Lung (tissue), 12 donors: ENCODE measurements around the gene ADARB1. TPM values are rescaled to one million over a fixed set of nuclear protein-coding genes. Genes with fewer than 3 reads are reported as not detected.

Experiments used
- ATAC-seq: fragments of 200-7000 bp; cut with Tn5 transposase; one replicate; pipeline ENCODE4 v1.9.1; 2020; ENCODE audit warnings: moderate number of reproducible peaks; ENCODE audit not compliant: insufficient read depth, low FRiP score
- DNase-seq, 3 donors: peaks; one replicate each; pipeline ENCODE4 v3.0.0-alpha.2; 2013 to 2017
- H3K27ac ChIP-seq, 2 donors: one replicate each; pipeline ENCODE4 v1.5.1; 2013; ENCODE audit warnings: mild to moderate bottlenecking in 2 of 2, moderate library complexity in 2 of 2, control low read depth in 1 of 2, inconsistent platforms in 1 of 2, low read depth in 1 of 2, low read length in 1 of 2
- H3K27me3 ChIP-seq, 3 donors: one replicate each; pipeline ENCODE4 v1.5.1; 2013; ENCODE audit warnings: low read length in 2 of 3; ENCODE audit not compliant: control insufficient read depth in 3 of 3, insufficient read depth in 3 of 3
- H3K36me3 ChIP-seq, 4 donors: one replicate each; pipeline ENCODE4 v1.5.1; 2013; ENCODE audit warnings: low read length in 4 of 4, mild to moderate bottlenecking in 1 of 4, moderate library complexity in 1 of 4; ENCODE audit not compliant: control insufficient read depth in 4 of 4, insufficient read depth in 4 of 4
- H3K4me1 ChIP-seq, 5 donors: one replicate each; pipeline ENCODE4 v1.5.1; 2013; ENCODE audit warnings: low read length in 5 of 5, mild to moderate bottlenecking in 2 of 5, moderate library complexity in 1 of 5; ENCODE audit not compliant: control insufficient read depth in 5 of 5, insufficient read depth in 5 of 5
- H3K4me3 ChIP-seq: one replicate; pipeline ENCODE4 v1.5.1; 2013; ENCODE audit warnings: mild to moderate bottlenecking, control low read depth, moderate library complexity
- H3K9ac ChIP-seq, 2 donors: one replicate each; pipeline ENCODE4 v1.5.1; 2013; ENCODE audit warnings: low read length in 2 of 2, control low read depth in 1 of 2; ENCODE audit not compliant: insufficient read depth in 1 of 2
- H3K9me3 ChIP-seq, 4 donors: one replicate each; pipeline ENCODE4 v1.5.1; 2013; ENCODE audit warnings: low read length in 3 of 4, mild to moderate bottlenecking in 1 of 4, moderate library complexity in 1 of 4; ENCODE audit not compliant: control insufficient read depth in 4 of 4, insufficient read depth in 3 of 4
- WGBS, 2 donors: extraction: QIAGEN DNeasy Blood & Tissue Kit; methylation state at CpG; one replicate each; pipeline ENCODE4 v1.1.7; 2013; 5-methylcytosine and 5-hydroxymethylcytosine counted together
- polyA plus RNA-seq, 2 donors: library from polyadenylated mRNA; stranded (reverse); fragments of 200-250 nt; gene quantifications; one replicate each; pipeline ENCODE4 v1.2.1, GENCODE V29; 2013
- total RNA-seq, 2 donors: library from RNA; depleted of rRNA in 1 of 2; stranded (reverse); fragments of >200 nt in 1 of 2; gene quantifications; one replicate each; pipeline ENCODE4 v1.2.1, GENCODE V29; 2014 to 2021
- TF ChIP-seq, protein P1 (sequence below): IDR thresholded peaks from 2 replicates; pipeline ENCODE4 v1.5.1; 2012; ENCODE audit warnings: mild to moderate bottlenecking; ENCODE audit errors: control extremely low read depth, extremely low read depth
- donor health status: control.
- donor health status: control.
- donor health status: Bipolar disorder and iron deficiency.
- donor health status: healthy.
- donor health status: DM: yes; HTN: yes; CAD: no.

The ADARB1 gene
- total and polyA plus RNA-seq, 4 donors: 13.4 to 47.7 (median 32.6) TPM

DNA sequence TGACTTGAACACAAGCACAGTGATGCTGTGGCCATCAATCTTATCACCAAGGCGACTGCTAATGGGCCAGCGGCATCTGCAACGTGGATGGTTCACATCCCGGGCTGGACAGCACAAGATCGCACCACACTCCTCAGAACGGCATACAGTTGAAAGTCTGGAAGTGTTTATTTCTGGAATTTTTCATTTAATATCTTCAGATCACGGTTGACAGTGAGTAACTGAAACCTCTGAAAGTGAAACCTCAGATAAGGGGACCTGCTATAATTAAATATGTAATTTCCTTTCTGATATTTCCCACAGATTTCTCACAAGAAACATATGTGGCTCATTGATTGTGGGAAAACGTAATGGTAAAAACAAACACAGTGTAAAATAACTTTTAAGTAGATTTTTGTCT, 129.6 kb downstream of the ADARB1 start:
- Histone ChIP-seq H3K27me3 (no peaks in the 10 kb centered on the region), H3K9me3 (no peaks in the 10 kb centered on the region), H3K36me3 (peaks cover 0 to 19% (median 6%) of the 10 kb centered on the region in 4 donors), H3K4me3 (no peak overlapping the region), H3K27ac (no peak overlapping the region), H3K4me1 (peaks cover 0 to 17% (median 0%) of the 10 kb centered on the region in 5 donors), H3K9ac (no peak overlapping the region)
- DNase-seq: no peak
- 86 to 91% methylated on average over 8 of the region's 8 CpGs for WGBS, 2 donors
- TF ChIP-seq, protein P1, sequence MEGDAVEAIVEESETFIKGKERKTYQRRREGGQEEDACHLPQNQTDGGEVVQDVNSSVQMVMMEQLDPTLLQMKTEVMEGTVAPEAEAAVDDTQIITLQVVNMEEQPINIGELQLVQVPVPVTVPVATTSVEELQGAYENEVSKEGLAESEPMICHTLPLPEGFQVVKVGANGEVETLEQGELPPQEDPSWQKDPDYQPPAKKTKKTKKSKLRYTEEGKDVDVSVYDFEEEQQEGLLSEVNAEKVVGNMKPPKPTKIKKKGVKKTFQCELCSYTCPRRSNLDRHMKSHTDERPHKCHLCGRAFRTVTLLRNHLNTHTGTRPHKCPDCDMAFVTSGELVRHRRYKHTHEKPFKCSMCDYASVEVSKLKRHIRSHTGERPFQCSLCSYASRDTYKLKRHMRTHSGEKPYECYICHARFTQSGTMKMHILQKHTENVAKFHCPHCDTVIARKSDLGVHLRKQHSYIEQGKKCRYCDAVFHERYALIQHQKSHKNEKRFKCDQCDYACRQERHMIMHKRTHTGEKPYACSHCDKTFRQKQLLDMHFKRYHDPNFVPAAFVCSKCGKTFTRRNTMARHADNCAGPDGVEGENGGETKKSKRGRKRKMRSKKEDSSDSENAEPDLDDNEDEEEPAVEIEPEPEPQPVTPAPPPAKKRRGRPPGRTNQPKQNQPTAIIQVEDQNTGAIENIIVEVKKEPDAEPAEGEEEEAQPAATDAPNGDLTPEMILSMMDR: no peak
- ATAC-seq: no peak

DNA sequence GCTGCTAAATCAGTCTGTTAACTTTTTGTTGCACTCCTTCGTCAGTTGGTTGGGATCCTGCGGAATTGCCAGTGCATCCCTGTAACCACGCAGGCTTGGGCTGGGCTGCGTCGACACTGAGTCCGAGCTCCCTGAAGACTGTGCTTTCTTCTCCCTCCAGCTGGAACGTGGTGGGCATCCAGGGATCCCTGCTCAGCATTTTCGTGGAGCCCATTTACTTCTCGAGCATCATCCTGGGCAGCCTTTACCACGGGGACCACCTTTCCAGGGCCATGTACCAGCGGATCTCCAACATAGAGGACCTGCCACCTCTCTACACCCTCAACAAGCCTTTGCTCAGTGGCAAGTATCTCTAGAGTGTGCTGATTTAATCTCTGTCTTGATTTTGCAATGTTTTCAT, 130.0 kb downstream of the ADARB1 start:
- no peak overlapping the region for H3K9ac ChIP-seq
- no peaks in the 10 kb centered on the region for H3K9me3 ChIP-seq
- no peak overlapping the region for H3K27ac ChIP-seq
- 87 to 95% methylated on average over 11 of the region's 11 CpGs for WGBS, 2 donors
- ATAC-seq (no peak), DNase-seq (no peak)
- H3K4me3 ChIP-seq: no peak overlapping the region
- peaks cover 0 to 21% (median 6%) of the 10 kb centered on the region in 4 donors for H3K36me3 ChIP-seq
- TF ChIP-seq, protein P1: no peak
- no peaks in the 10 kb centered on the region for H3K27me3 ChIP-seq
- peaks cover 0 to 14% (median 0%) of the 10 kb centered on the region in 5 donors for H3K4me1 ChIP-seq

DNA sequence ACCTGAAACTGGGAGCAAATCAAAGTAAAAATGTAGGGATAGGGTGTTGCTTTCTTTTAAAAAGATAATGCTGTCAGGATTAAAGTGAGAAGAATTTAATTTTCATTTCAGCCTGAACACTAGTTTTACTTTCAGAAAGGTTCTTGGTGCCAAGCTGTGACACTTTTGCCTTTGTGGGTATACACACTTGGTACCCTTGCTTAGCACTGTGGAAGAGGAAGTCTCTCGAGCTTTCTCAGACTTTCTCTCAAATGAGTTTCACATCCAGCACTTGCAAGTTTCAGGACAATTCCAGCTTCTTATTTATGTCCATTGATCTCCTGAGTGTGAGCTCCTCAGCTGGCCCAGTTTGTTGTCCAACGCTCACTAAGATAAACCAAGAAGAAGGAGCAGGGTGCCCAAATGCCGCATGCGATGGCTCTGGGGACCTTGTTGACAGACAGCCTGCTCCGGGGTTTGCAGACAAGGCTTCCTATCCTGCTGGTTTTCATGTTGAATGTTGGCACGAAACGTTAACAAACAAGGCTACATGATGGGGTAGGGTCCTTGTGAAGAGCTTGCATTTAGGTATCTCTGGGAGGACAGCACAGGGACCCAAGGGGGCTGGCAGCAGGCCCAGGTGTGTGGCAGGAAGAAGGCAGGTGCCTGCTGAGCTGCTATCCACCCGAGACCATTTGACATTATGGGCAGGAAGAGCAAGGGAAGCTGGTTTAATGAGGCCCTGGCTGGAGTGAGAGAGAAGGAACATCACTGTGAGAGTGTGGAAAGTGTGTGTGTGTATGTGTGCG, 133.7 kb downstream of the ADARB1 start:
- peaks cover 3 to 25% (median 11%) of the 10 kb centered on the region in 4 donors for H3K36me3 ChIP-seq
- peak overlapping the region in 1 of 2 donors; percentile 15 for H3K27ac ChIP-seq
- H3K4me1 ChIP-seq: peaks cover 0 to 1% (median 0%) of the 10 kb centered on the region in 5 donors
- TF ChIP-seq, protein P1: no peak
- no peaks in the 10 kb centered on the region for H3K9me3 ChIP-seq
- no peaks in the 10 kb centered on the region for H3K27me3 ChIP-seq
- no peak overlapping the region for H3K9ac ChIP-seq
- 82 to 84% methylated on average over 9 of the region's 9 CpGs for WGBS, 2 donors
- ATAC-seq: no peak
- no peak for DNase-seq
- no peak overlapping the region for H3K4me3 ChIP-seq

DNA sequence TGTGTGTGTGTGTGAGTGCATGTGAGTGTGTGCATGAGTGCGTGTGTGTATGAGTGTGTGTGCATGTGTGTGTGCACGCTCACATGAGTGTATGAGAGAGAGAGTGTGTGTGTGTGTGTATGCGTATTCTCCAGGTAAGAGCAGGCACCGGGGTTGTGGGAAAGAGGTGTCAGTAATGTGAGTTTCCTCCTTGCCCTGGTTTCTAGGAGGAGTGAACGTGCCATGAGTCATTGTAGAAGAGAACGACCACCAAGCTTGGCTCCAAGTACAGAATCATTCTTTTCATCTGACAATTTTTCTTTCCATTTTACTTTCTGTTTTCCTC, 134.2 kb downstream of the ADARB1 start:
- no peak for DNase-seq
- Histone ChIP-seq H3K4me3 (no peak overlapping the region), H3K9ac (no peak overlapping the region), H3K27me3 (no peaks in the 10 kb centered on the region), H3K27ac (no peak overlapping the region), H3K9me3 (no peaks in the 10 kb centered on the region), H3K36me3 (peaks cover 3 to 23% (median 10%) of the 10 kb centered on the region in 4 donors), H3K4me1 (peaks cover 0 to 1% (median 0%) of the 10 kb centered on the region in 5 donors)
- 76 to 87% methylated on average over 6 of the region's 6 CpGs for WGBS, 2 donors
- TF ChIP-seq, protein P1: no peak
- no peak for ATAC-seq
